Naive thymus-derived CD4-positive, alpha-beta T cell (primary cell): ENCODE results near the gene CDH6. TPM values are rescaled to one million over a fixed set of nuclear protein-coding genes. Genes with fewer than 3 reads are reported as not detected.

Experiments
- ATAC-seq: fragments of 150-1000 bp; cut with Tn5 transposase; 2 replicates; pipeline ENCODE4 v1.10.0; 2021; ENCODE audit warnings: mild to moderate bottlenecking, moderate library complexity
- CTCF ChIA-PET: fragments of 350-600 bp; sonication (Branson Sonifier 250); formaldehyde crosslinking; loops from one replicate; lab custom pipeline; 2021; ENCODE audit warnings: antibody characterized with exemption; lab: Charles Lee
- POLR2A ChIA-PET: fragments of 350-600 bp; sonication (Branson Sonifier 250); formaldehyde crosslinking; loops from one replicate; lab custom pipeline; 2021; ENCODE audit warnings: antibody characterized with exemption, inconsistent platforms; lab: Charles Lee
- DNase-seq, 9 donors: peaks; one replicate each; pipeline versions ENCODE4 v3.0.0 to v3.0.0-alpha.2; 2020 to 2022; ENCODE audit warnings: mixed read lengths in 1 of 9
- H3K27ac ChIP-seq: one replicate; pipeline ENCODE4 v1.7.0; 2013; ENCODE audit warnings: mild to moderate bottlenecking, low read depth, low read length, moderate library complexity
- H3K27me3 ChIP-seq, 2 donors: one replicate each; pipeline ENCODE4 v1.7.0; 2013; ENCODE audit warnings: low read length in 2 of 2, mild to moderate bottlenecking in 2 of 2, moderate library complexity in 2 of 2; ENCODE audit not compliant: control insufficient read depth in 2 of 2, insufficient read depth in 2 of 2
- H3K36me3 ChIP-seq, 3 experiments: 1 replicate in 2 of 3; 2 replicates in 1 of 3; pipeline ENCODE4 v1.7.0; 2013; ENCODE audit warnings: low read length in 3 of 3, mild to moderate bottlenecking in 3 of 3, moderate library complexity in 1 of 3; ENCODE audit not compliant: insufficient read depth in 3 of 3, control insufficient read depth in 2 of 3
- H3K4me1 ChIP-seq, 2 donors: one replicate each; pipeline ENCODE4 v1.7.0; 2013; ENCODE audit warnings: low read length in 2 of 2, mild to moderate bottlenecking in 2 of 2, moderate library complexity in 1 of 2; ENCODE audit not compliant: control insufficient read depth in 2 of 2, insufficient read depth in 2 of 2
- H3K4me3 ChIP-seq: 2 replicates; pipeline ENCODE4 v1.7.0; 2013; ENCODE audit warnings: mild to moderate bottlenecking, low read length
- H3K9me3 ChIP-seq, 3 experiments: 1 replicate in 2 of 3; 2 replicates in 1 of 3; pipeline ENCODE4 v1.7.0; 2013; ENCODE audit warnings: low read length in 3 of 3; ENCODE audit not compliant: control insufficient read depth in 2 of 3
- H3K27ac Mint-ChIP-seq, 9 donors: one replicate each; pipeline ENCODE4 v1.8.0; 2020 to 2022; ENCODE audit warnings: mixed read lengths in 9 of 9, mild to moderate bottlenecking in 8 of 9, moderate library complexity in 5 of 9, inconsistent platforms in 2 of 9
- H3K27me3 Mint-ChIP-seq, 5 donors: one replicate each; pipeline ENCODE4 v1.8.0; 2021 to 2022; ENCODE audit warnings: mixed read lengths in 5 of 5, mild to moderate bottlenecking in 1 of 5
- H3K36me3 Mint-ChIP-seq, 5 donors: one replicate each; pipeline ENCODE4 v1.8.0; 2020 to 2022; ENCODE audit warnings: mixed read lengths in 5 of 5, mild to moderate bottlenecking in 3 of 5, inconsistent platforms in 1 of 5
- H3K4me1 Mint-ChIP-seq, 7 donors: one replicate each; pipeline ENCODE4 v1.8.0; 2020 to 2022; ENCODE audit warnings: mixed read lengths in 7 of 7, mild to moderate bottlenecking in 3 of 7, inconsistent platforms in 1 of 7
- H3K4me3 Mint-ChIP-seq, 10 donors: one replicate each; pipeline ENCODE4 v1.8.0; 2020 to 2022; ENCODE audit warnings: mild to moderate bottlenecking in 10 of 10, mixed read lengths in 10 of 10, moderate library complexity in 6 of 10, inconsistent platforms in 2 of 10
- H3K9me3 Mint-ChIP-seq, 11 donors: one replicate each; pipeline ENCODE4 v1.8.0; 2020 to 2022; ENCODE audit warnings: mixed read lengths in 11 of 11, mild to moderate bottlenecking in 4 of 11, inconsistent platforms in 1 of 11, moderate library complexity in 1 of 11
- intact Hi-C, 2 donors: fragments of 100-400 bp; cut with micrococcal nuclease; formaldehyde crosslinking; loops; one replicate each; pipeline ENCODE4 v1.15.1; 2023
- polyA plus RNA-seq, 2 donors: library from polyadenylated mRNA; unstranded; fragments of 300-500 nt; fragmentation: Illumina TruSeq; gene quantifications; one replicate each; pipeline ENCODE4 v1.2.3, GENCODE V29; 2021
- total RNA-seq, 6 experiments: library from RNA in 5 of 6; stranded (reverse) in 5 of 6; gene quantifications; 1 replicate in 5 of 6; 2 replicates in 1 of 6; pipeline ENCODE4 v1.2.3 and lab custom pipeline; 2021 to 2026

The CDH6 gene
- total and polyA plus RNA-seq, 7 experiments from 2014 or later: not detected

GRCh38 chr5:31343946-31344345 is 150.5 kb downstream of the CDH6 start:
- peaks cover 0 to 7% (median 0%) of the 10 kb centered on the region in 5 donors for H3K27me3 Mint-ChIP-seq
- no peak for DNase-seq
- ChIA-PET CTCF (no interaction called here), POLR2A (no interaction called here)
- H3K9me3 Mint-ChIP-seq: peaks cover 0 to 10% (median 0%) of the 10 kb centered on the region in 11 donors
- no peaks in the 10 kb centered on the region for H3K36me3 Mint-ChIP-seq
- no peak overlapping the region for H3K27ac Mint-ChIP-seq
- no peaks in the 10 kb centered on the region for H3K36me3 ChIP-seq
- no peaks in the 10 kb centered on the region for H3K4me1 ChIP-seq
- intact Hi-C loops: no loop called here
- H3K27me3 ChIP-seq: no peaks in the 10 kb centered on the region
- H3K4me1 Mint-ChIP-seq: no peaks in the 10 kb centered on the region
- no peak overlapping the region for H3K4me3 ChIP-seq
- H3K27ac ChIP-seq: no peak overlapping the region
- no peak overlapping the region for H3K4me3 Mint-ChIP-seq
- no peak for ATAC-seq
- no peaks in the 10 kb centered on the region for H3K9me3 ChIP-seq

GRCh38 chr5:31346896-31347551 is 153.5 kb downstream of the CDH6 start:
- Histone ChIP-seq H3K27ac (no peak overlapping the region), H3K9me3 (no peaks in the 10 kb centered on the region), H3K36me3 (no peaks in the 10 kb centered on the region), H3K27me3 (no peaks in the 10 kb centered on the region), H3K4me3 (no peak overlapping the region), H3K4me1 (no peaks in the 10 kb centered on the region)
- H3K4me3 Mint-ChIP-seq: no peak overlapping the region
- no peaks in the 10 kb centered on the region for H3K36me3 Mint-ChIP-seq
- DNase-seq (no peak), ATAC-seq (no peak)
- ChIA-PET POLR2A (no interaction called here), CTCF (no interaction called here)
- intact Hi-C loops: no loop called here
- no peak overlapping the region for H3K27ac Mint-ChIP-seq
- peaks cover 0 to 8% (median under 1%) of the 10 kb centered on the region in 11 donors for H3K9me3 Mint-ChIP-seq
- H3K27me3 Mint-ChIP-seq: peaks cover 0 to 20% (median 6%) of the 10 kb centered on the region in 5 donors
- no peaks in the 10 kb centered on the region for H3K4me1 Mint-ChIP-seq

GRCh38 chr5:31347552-31347905 is 154.0 kb downstream of the CDH6 start:
- no peaks in the 10 kb centered on the region for H3K36me3 ChIP-seq
- DNase-seq: no peak
- no peaks in the 10 kb centered on the region for H3K9me3 ChIP-seq
- Mint-ChIP-seq H3K9me3 (peaks cover 0 to 4% (median under 1%) of the 10 kb centered on the region in 11 donors), H3K4me1 (no peaks in the 10 kb centered on the region), H3K27me3 (peaks cover 0 to 25% (median 12%) of the 10 kb centered on the region in 5 donors), H3K27ac (no peak overlapping the region), H3K4me3 (no peak overlapping the region), H3K36me3 (no peaks in the 10 kb centered on the region)
- H3K27ac ChIP-seq: no peak overlapping the region
- H3K4me1 ChIP-seq: no peaks in the 10 kb centered on the region
- ChIA-PET POLR2A (no interaction called here), CTCF (no interaction called here)
- ATAC-seq: no peak
- intact Hi-C loops: no loop called here
- H3K4me3 ChIP-seq: no peak overlapping the region
- H3K27me3 ChIP-seq: no peaks in the 10 kb centered on the region

GRCh38 chr5:31350395-31350794 is 156.9 kb downstream of the CDH6 start:
- Mint-ChIP-seq H3K4me1 (no peaks in the 10 kb centered on the region), H3K27ac (no peak overlapping the region), H3K4me3 (no peak overlapping the region), H3K36me3 (no peaks in the 10 kb centered on the region), H3K9me3 (peaks cover 0 to 10% (median 2%) of the 10 kb centered on the region in 11 donors), H3K27me3 (peaks cover 2 to 39% (median 23%) of the 10 kb centered on the region in 5 donors)
- H3K27me3 ChIP-seq: no peaks in the 10 kb centered on the region
- no peaks in the 10 kb centered on the region for H3K4me1 ChIP-seq
- ChIA-PET CTCF (no interaction called here), POLR2A (no interaction called here)
- H3K36me3 ChIP-seq: no peaks in the 10 kb centered on the region
- ATAC-seq: no peak
- DNase-seq: no peak
- H3K27ac ChIP-seq: no peak overlapping the region
- intact Hi-C loops: no loop called here
- no peaks in the 10 kb centered on the region for H3K9me3 ChIP-seq
- H3K4me3 ChIP-seq: no peak overlapping the region

- Mint-ChIP-seq H3K4me3 (no peak overlapping the region), H3K4me1 (no peaks in the 10 kb centered on the region), H3K9me3 (peaks cover 0 to 14% (median 2%) of the 10 kb centered on the region in 11 donors), H3K27me3 (peaks cover 2 to 31% (median 13%) of the 10 kb centered on the region in 5 donors), H3K36me3 (no peaks in the 10 kb centered on the region), H3K27ac (no peak overlapping the region)
- ChIA-PET CTCF (no interaction called here), POLR2A (no interaction called here)
- Histone ChIP-seq H3K36me3 (no peaks in the 10 kb centered on the region), H3K4me1 (no peaks in the 10 kb centered on the region), H3K4me3 (no peak overlapping the region), H3K9me3 (no peaks in the 10 kb centered on the region), H3K27me3 (no peaks in the 10 kb centered on the region), H3K27ac (no peak overlapping the region)
- DNase-seq: no peak
- intact Hi-C loops: no loop called here
- ATAC-seq: no peak
Measured at GRCh38 chr5:31355337-31355736, 161.9 kb downstream of the CDH6 start.

GRCh38 chr5:31357038-31357437 is 163.6 kb downstream of the CDH6 start:
- Histone ChIP-seq H3K9me3 (no peaks in the 10 kb centered on the region), H3K27me3 (no peaks in the 10 kb centered on the region), H3K4me3 (no peak overlapping the region), H3K27ac (no peak overlapping the region), H3K36me3 (no peaks in the 10 kb centered on the region), H3K4me1 (no peaks in the 10 kb centered on the region)
- peaks cover 2 to 25% (median 12%) of the 10 kb centered on the region in 5 donors for H3K27me3 Mint-ChIP-seq
- ATAC-seq (no peak), DNase-seq (no peak)
- no peak overlapping the region for H3K27ac Mint-ChIP-seq
- no peak overlapping the region for H3K4me3 Mint-ChIP-seq
- ChIA-PET POLR2A (no interaction called here), CTCF (no interaction called here)
- intact Hi-C loops: no loop called here
- no peaks in the 10 kb centered on the region for H3K36me3 Mint-ChIP-seq
- H3K9me3 Mint-ChIP-seq: peaks cover 0 to 14% (median 2%) of the 10 kb centered on the region in 11 donors
- H3K4me1 Mint-ChIP-seq: no peaks in the 10 kb centered on the region

- ATAC-seq (no peak), DNase-seq (no peak)
- Mint-ChIP-seq H3K4me3 (no peak overlapping the region), H3K36me3 (peaks cover 0 to 2% (median 0%) of the 10 kb centered on the region in 5 donors), H3K27me3 (peaks cover 0 to 24% (median 9%) of the 10 kb centered on the region in 5 donors), H3K4me1 (no peaks in the 10 kb centered on the region), H3K9me3 (peaks cover 0 to 24% (median 7%) of the 10 kb centered on the region in 11 donors), H3K27ac (no peak overlapping the region)
- no peaks in the 10 kb centered on the region for H3K9me3 ChIP-seq
- no peaks in the 10 kb centered on the region for H3K27me3 ChIP-seq
- no peak overlapping the region for H3K27ac ChIP-seq
- CTCF ChIA-PET: no interaction called here
- H3K36me3 ChIP-seq: no peaks in the 10 kb centered on the region
- H3K4me3 ChIP-seq: no peak overlapping the region
- H3K4me1 ChIP-seq: no peaks in the 10 kb centered on the region
- intact Hi-C loops: no loop called here
- POLR2A ChIA-PET: no interaction called here
Measured at GRCh38 chr5:31359839-31360238, 166.4 kb downstream of the CDH6 start.
